HG02623 (cell line): ENCODE data around the gene COL2A1.

ENCODE experiments used
- ATAC-seq: cut with Tn5 transposase; IDR thresholded peaks from one replicate; pipeline ENCODE4 v1.9.1; 2021; ENCODE audit warnings: moderate library complexity; ENCODE audit not compliant: unreplicated experiment

COL2A1 gene

GRCh38 chr12:48004053-48004941, at the start of gene COL2A1:
TSS of gene COL2A1 (minus strand) at chr12:48004476. CDS start at chr12:48004321, 155 bp downstream.
- ATAC-seq, result no peak

- ATAC-seq, result no peak
Observed at GRCh38 chr12:48053883-48054282, 49.6 kb upstream of the COL2A1 start.

- no peak for ATAC-seq
Observed at GRCh38 chr12:48053122-48053521, 48.8 kb upstream of the COL2A1 start.

GRCh38 chr12:48051681-48052080, 47.4 kb upstream of the COL2A1 start:
- no peak for ATAC-seq

GRCh38 chr12:48050174-48050573, 45.9 kb upstream of the COL2A1 start:
- ATAC-seq, result no peak

- ATAC-seq, result no peak
Observed at GRCh38 chr12:48045965-48046518, 41.8 kb upstream of the COL2A1 start.

GRCh38 chr12:48045061-48045846, 41.0 kb upstream of the COL2A1 start:
- no peak for ATAC-seq

GRCh38 chr12:48044396-48044795, 40.1 kb upstream of the COL2A1 start:
- no peak for ATAC-seq

GRCh38 chr12:48043771-48044170, 39.5 kb upstream of the COL2A1 start:
- no peak for ATAC-seq

- no peak for ATAC-seq
Observed at GRCh38 chr12:48041591-48042423, 37.5 kb upstream of the COL2A1 start.

- ATAC-seq, result no peak
Observed at GRCh38 chr12:48040354-48040753, 36.1 kb upstream of the COL2A1 start.

GRCh38 chr12:48039151-48039550, 34.9 kb upstream of the COL2A1 start:
- no peak for ATAC-seq

- ATAC-seq, result no peak
Observed at GRCh38 chr12:48038085-48038484, 33.8 kb upstream of the COL2A1 start.

- no peak for ATAC-seq
Observed at GRCh38 chr12:48037267-48037915, 33.1 kb upstream of the COL2A1 start.

- no peak for ATAC-seq
Observed at GRCh38 chr12:48036818-48037217, 32.5 kb upstream of the COL2A1 start.

GRCh38 chr12:48034835-48035805, 30.8 kb upstream of the COL2A1 start:
- no peak for ATAC-seq

GRCh38 chr12:48033451-48033850, 29.2 kb upstream of the COL2A1 start:
- ATAC-seq, result no peak

- no peak for ATAC-seq
Observed at GRCh38 chr12:48032597-48032996, 28.3 kb upstream of the COL2A1 start.
